PC-3 (cell line): Measurements from ENCODE around the gene TP53RK. TPM values are rescaled to one million over a fixed set of nuclear protein-coding genes. Genes with fewer than 3 reads are reported as not detected.

Source experiments
- ATAC-seq: fragments of 200-7000 bp; cut with Tn5 transposase; 2 replicates; pipeline ENCODE4 v1.9.1; 2020; ENCODE audit warnings: mild to moderate bottlenecking, moderate library complexity
- BruUV-seq: library from RNA; stranded (reverse); fragments of 400-500 nt; replicated peaks from 2 replicates; lab custom pipeline; 2021; lab: Mats Ljungman, UMichigan
- CTCF ChIA-PET: fragments of 300-600 bp; sonication (Branson Sonifier 250); formaldehyde crosslinking; loops from one replicate; lab custom pipeline; 2022; ENCODE audit warnings: antibody characterized with exemption; lab: Charles Lee
- POLR2A ChIA-PET: fragments of 300-600 bp; sonication (Branson Sonifier 250); formaldehyde crosslinking; loops from one replicate; lab custom pipeline; 2022; ENCODE audit warnings: antibody characterized with exemption; ENCODE audit not compliant: unreplicated experiment; lab: Charles Lee
- DNase-seq: peaks from one replicate; pipeline ENCODE4 v3.0.0-alpha.2; 2015
- H2AFZ ChIP-seq: fragments of 300-600 bp; sonication (generic); 2 replicates; pipeline ENCODE4 v1.6.0; 2016; ENCODE audit warnings: antibody characterized with exemption, low read length
- H3F3A ChIP-seq: fragments of 300-600 bp; sonication (generic); one replicate; pipeline ENCODE4 v1.6.0; 2017; ENCODE audit warnings: antibody characterized with exemption, low read length, control low read depth, mild to moderate bottlenecking; ENCODE audit not compliant: unreplicated experiment
- H3K27ac ChIP-seq: fragments of 300-600 bp; sonication (generic); 2 replicates; pipeline ENCODE4 v1.5.1; 2016; ENCODE audit warnings: mild to moderate bottlenecking, low read length
- H3K27me3 ChIP-seq: fragments of 300-600 bp; sonication (generic); 2 replicates; pipeline ENCODE4 v1.6.1; 2016; ENCODE audit warnings: low read length, mixed read lengths
- H3K36me3 ChIP-seq: fragments of 300-600 bp; sonication (generic); 2 replicates; pipeline ENCODE4 v1.6.1; 2016; ENCODE audit warnings: low read depth, mixed run types, low read length, mixed read lengths
- H3K4me1 ChIP-seq: fragments of 300-600 bp; sonication (generic); 2 replicates; pipeline ENCODE4 v1.5.1; 2016; ENCODE audit warnings: low read length; ENCODE audit not compliant: insufficient read depth
- H3K4me2 ChIP-seq: fragments of 300-600 bp; sonication (generic); 2 replicates; pipeline ENCODE4 v1.6.0; 2016; ENCODE audit warnings: low read length
- H3K4me3 ChIP-seq: fragments of 300-600 bp; sonication (generic); 2 replicates; pipeline ENCODE4 v1.5.1; 2016; ENCODE audit warnings: mild to moderate bottlenecking, low read length, mixed read lengths
- H3K79me2 ChIP-seq: fragments of 300-600 bp; sonication (generic); 2 replicates; pipeline ENCODE4 v1.6.1; 2017; ENCODE audit warnings: low read length, mixed read lengths
- H3K9ac ChIP-seq: fragments of 300-600 bp; sonication (generic); 2 replicates; pipeline ENCODE4 v1.6.0; 2016; ENCODE audit warnings: mild to moderate bottlenecking, low read length
- H3K9me2 ChIP-seq: fragments of 300-600 bp; sonication (generic); replicated peaks from 2 replicates; pipeline ENCODE4 v1.6.1; 2016; ENCODE audit warnings: mixed run types, low read length, mixed read lengths
- H3K9me3 ChIP-seq: fragments of 300-600 bp; sonication (generic); 2 replicates; pipeline ENCODE4 v1.6.1; 2016; ENCODE audit warnings: low read length, mixed read lengths
- H4K20me1 ChIP-seq: fragments of 300-600 bp; sonication (generic); 2 replicates; pipeline ENCODE4 v1.6.1; 2016; ENCODE audit warnings: low read length, mixed read lengths
- CTCF ChIP-seq: fragments of 300-600 bp; sonication (generic); conservative IDR thresholded peaks from 2 replicates; pipeline ENCODE4 v1.5.1; 2017; ENCODE audit warnings: antibody characterized with exemption, low read depth, mild to moderate bottlenecking, low read length
- EZH2 ChIP-seq: fragments of 300-600 bp; sonication (generic); IDR thresholded peaks from one replicate; pipeline ENCODE4 v1.6.1; 2017; ENCODE audit warnings: antibody characterized with exemption, mild to moderate bottlenecking, low read length; ENCODE audit not compliant: unreplicated experiment
- EZH2phosphoT487 ChIP-seq: fragments of 300-600 bp; sonication (generic); IDR thresholded peaks from 2 replicates; pipeline ENCODE4 v1.6.1; 2018; ENCODE audit warnings: mild to moderate bottlenecking, antibody characterized with exemption, low read length, borderline replicate concordance
- intact Hi-C: fragments of 100-400 bp; cut with micrococcal nuclease; formaldehyde crosslinking; loops from 2 replicates; pipeline ENCODE4 v1.9.0; 2023
- total RNA-seq: library from RNA; depleted of rRNA; stranded (reverse); fragments of >200 nt; gene quantifications from 2 replicates; pipeline ENCODE4 v1.2.3, GENCODE V29; 2014

Gene TP53RK
- total RNA-seq, 1 experiment from 2014 or later = 41.4 TPM

DNA sequence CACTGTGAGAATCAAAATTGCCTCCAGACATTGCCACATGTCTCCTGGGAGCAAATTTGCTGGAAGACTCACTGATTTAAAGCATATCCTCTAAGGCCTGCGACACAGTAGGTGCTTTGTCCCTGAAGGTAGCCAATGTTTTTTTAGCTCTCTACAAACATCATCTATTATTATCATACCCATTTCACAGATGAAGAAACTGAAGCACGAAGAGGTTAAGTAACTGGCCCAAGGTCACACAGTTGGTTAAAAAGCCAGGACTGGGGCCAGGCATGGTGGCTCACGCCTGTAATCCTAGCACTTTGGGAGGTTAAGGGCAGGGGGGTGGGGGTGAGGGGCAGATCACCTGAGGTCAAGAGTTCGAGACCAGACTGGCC is 50.4 kb downstream of the TP53RK start:
- TF ChIP-seq EZH2 (no peak), CTCF (no peak), EZH2phosphoT487 (no peak)
- ATAC-seq (no peak), DNase-seq (no peak)
- no peaks in the 10 kb centered on the region for H4K20me1 ChIP-seq
- H2AFZ ChIP-seq = no peak overlapping the region
- H3K4me3 ChIP-seq = no peak overlapping the region
- no peak overlapping the region for H3K9ac ChIP-seq
- CTCF ChIA-PET = no interaction called here
- no peak overlapping the region for H3K4me2 ChIP-seq
- no TSS peak for BruUV-seq
- no peaks in the 10 kb centered on the region for H3F3A ChIP-seq
- POLR2A ChIA-PET = no interaction called here
- H3K27me3 ChIP-seq = no peaks in the 10 kb centered on the region
- no peaks in the 10 kb centered on the region for H3K79me2 ChIP-seq
- no peaks in the 10 kb centered on the region for H3K4me1 ChIP-seq
- intact Hi-C loops = no loop called here
- H3K27ac ChIP-seq = no peak overlapping the region
- no peaks in the 10 kb centered on the region for H3K36me3 ChIP-seq
- no peaks in the 10 kb centered on the region for H3K9me3 ChIP-seq
- H3K9me2 ChIP-seq = no peaks in the 10 kb centered on the region

DNA sequence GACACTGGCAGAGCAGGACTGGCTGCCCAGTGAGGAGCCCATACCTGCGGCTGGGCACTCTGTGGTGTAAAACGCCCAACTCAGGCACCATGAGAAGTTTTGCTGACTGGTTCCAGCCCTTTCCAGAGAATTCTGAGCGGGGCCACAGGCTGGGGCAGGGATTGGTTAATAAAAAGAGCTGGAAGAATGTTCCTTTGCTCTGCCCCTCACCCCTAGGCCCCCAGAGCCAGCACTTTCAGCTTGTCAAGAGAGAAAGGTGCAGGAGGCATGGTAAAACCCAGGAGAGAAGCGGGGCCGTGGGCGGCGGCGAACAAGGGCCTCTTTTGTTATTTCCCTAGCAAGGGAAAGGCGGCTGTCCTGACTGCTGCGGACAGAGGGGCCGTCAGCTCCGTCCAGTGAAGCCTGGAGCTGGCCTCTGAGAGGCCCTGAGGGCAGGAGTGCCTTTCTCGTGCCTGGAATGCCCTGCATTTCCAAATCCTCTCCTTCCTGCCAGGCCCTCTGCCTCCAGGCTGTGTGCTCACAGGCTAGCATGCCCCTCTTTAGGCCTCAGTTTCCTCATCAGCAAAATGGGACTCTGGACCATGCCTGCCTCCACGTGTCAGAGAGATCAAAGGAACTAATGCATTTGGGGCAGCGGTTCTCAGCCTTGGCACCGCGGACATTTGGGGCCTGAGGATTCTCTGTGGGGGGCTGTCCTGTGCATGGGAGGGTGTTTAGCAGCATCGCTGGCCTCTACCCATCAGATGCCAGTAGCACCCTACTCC is 50.9 kb downstream of the TP53RK start:
- H3K4me1 ChIP-seq = no peaks in the 10 kb centered on the region
- H2AFZ ChIP-seq = no peak overlapping the region
- no peak for TF ChIP-seq EZH2phosphoT487
- H3K27ac ChIP-seq = no peak overlapping the region
- H3K36me3 ChIP-seq = no peaks in the 10 kb centered on the region
- no peak overlapping the region for H3K9ac ChIP-seq
- DNase-seq (no peak), ATAC-seq (no peak)
- no peaks in the 10 kb centered on the region for H3K9me2 ChIP-seq
- H3K9me3 ChIP-seq = no peaks in the 10 kb centered on the region
- intact Hi-C loops = no loop called here
- CTCF ChIA-PET = no interaction called here
- H3K4me3 ChIP-seq = no peak overlapping the region
- BruUV-seq = no TSS peak
- no peaks in the 10 kb centered on the region for H3K79me2 ChIP-seq
- no peak overlapping the region for H3K4me2 ChIP-seq
- POLR2A ChIA-PET = no interaction called here
- no peaks in the 10 kb centered on the region for H3K27me3 ChIP-seq
- H3F3A ChIP-seq = no peaks in the 10 kb centered on the region
- no peaks in the 10 kb centered on the region for H4K20me1 ChIP-seq

- H3K4me2 ChIP-seq = no peak overlapping the region
- ChIA-PET POLR2A (no interaction called here), CTCF (no interaction called here)
- no peaks in the 10 kb centered on the region for H3K9me2 ChIP-seq
- H3K36me3 ChIP-seq = no peaks in the 10 kb centered on the region
- H2AFZ ChIP-seq = no peak overlapping the region
- no peaks in the 10 kb centered on the region for H4K20me1 ChIP-seq
- BruUV-seq = no TSS peak
- ATAC-seq (no peak), DNase-seq (no peak)
- H3K9me3 ChIP-seq = no peaks in the 10 kb centered on the region
- no peak overlapping the region for H3K4me3 ChIP-seq
- no peaks in the 10 kb centered on the region for H3K79me2 ChIP-seq
- H3K4me1 ChIP-seq = no peaks in the 10 kb centered on the region
- H3K9ac ChIP-seq = no peak overlapping the region
- no peaks in the 10 kb centered on the region for H3K27me3 ChIP-seq
- no peaks in the 10 kb centered on the region for H3F3A ChIP-seq
- H3K27ac ChIP-seq = no peak overlapping the region
- intact Hi-C loops = no loop called here
- TF ChIP-seq EZH2 (no peak), EZH2phosphoT487 (no peak), CTCF (no peak)
Measured at GRCh38 chr20:46637427-46638133, 51.7 kb downstream of the TP53RK start.
